ENCODE measurements around the gene TP53.

TP53 gene

DNA sequence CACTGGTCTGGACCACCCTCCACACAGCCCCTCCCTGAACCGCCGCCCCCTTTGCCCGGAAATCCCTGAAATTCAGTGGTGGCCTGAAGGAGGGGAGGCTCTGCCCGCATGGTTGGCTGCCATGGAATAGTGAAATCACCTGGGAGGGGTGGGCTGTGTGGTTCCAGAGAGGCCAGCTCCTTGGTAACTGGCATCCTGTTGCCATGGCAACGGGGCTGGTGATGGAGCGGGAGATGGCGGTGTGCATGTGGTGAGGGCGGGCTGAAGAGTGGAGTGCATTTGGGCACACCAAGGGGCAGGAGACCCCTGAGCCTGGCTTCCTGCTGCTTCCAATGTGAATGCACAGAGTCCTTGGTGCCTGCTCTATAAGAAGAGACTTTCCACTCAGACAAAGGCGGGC lies 20.2 kb upstream of the TP53 start:
- no peak for FAIRE-seq
- no peak for DNase-seq (ENCODE audit: insufficient read length, low spot score)

DNA sequence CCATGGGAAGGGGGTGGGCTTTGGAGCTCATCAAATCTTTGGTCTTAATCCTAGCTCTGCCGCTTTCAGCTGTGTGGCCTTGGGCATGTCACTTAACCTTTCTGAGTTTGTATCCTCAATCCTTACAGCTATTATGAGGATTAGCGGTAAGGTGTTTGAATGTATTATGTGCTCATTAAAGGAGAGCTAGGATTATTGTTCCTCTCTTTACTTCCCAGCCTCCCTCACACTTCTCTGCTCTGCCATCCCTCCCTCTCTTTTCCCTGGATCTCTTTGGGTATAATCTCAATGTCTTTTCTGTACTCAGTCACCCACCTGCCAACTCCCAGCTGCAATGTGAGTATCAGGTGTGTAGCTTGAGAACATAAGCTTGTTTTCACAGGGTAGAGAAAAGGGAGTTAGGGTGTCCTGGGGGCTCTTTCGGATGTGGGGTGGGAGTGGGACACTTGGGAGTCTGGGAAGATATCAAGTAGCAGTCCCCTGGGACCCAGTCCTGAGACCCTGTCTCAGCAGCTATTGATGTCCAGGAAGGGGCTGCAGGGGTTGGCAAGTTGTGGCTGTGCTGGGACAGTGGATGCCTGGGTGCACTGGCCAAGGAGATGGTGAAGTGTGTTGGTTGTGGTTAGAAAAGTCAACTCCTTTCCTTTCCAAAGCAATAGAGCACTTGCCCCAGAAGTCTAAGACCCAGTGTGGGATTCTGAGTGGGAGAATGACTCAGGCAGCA lies 19.5 kb upstream of the TP53 start:
- no peak for DNase-seq (ENCODE audit: insufficient read length, low spot score)
- no peak for FAIRE-seq

- FAIRE-seq, result no peak
- no peak for DNase-seq (ENCODE audit: insufficient read length, low spot score)
Observed at GRCh38 chr17:7705269-7706255, 18.3 kb upstream of the TP53 start.

DNA sequence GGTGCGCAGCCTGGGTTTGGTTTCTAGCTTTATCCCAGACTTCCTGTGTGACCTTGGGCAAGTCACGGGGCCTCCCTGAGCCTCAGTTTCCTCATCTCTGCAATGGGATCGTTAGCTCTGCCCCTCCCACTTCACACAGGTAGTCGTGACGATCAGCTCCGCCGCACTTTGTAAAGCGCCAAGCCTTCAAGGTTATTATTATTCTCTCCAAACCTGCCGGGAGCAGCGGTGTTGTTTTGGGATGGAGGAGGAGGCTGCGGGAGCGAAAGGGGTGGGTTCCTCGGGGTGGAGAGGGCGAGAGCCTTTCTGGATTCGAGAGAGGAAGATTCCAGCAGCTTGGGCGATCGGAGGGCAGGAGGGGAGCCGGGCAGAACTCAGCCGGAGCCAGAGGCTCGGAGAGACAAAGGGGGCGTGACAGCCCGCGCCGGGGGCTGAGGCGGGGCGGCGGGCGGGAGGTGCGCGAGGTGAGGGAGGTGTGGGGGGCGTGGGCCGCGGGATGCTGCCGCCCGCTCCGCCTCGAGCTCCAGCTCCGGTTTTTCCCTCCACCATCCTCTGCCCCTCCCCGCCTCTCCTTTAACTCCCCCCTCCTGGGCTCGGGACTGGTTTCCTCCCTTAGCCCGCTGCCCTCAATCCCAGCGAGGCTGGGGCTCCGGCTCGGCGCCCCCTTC lies 17.4 kb upstream of the TP53 start, which contains the start of gene EFNB3:
Gene EFNB3 (plus strand): TSS at position 602 of the 668 bp plus-strand sequence. CDS start 397 bp downstream, outside the sequence.
- DNase-seq (ENCODE audit: insufficient read length, low spot score) (peak; percentile 78), FAIRE-seq (peak; percentile 31)

GRCh38 chr17:7703584-7704479 lies 16.5 kb upstream of the TP53 start:
- no peak for DNase-seq (ENCODE audit: insufficient read length, low spot score)
- FAIRE-seq, result no peak

DNA sequence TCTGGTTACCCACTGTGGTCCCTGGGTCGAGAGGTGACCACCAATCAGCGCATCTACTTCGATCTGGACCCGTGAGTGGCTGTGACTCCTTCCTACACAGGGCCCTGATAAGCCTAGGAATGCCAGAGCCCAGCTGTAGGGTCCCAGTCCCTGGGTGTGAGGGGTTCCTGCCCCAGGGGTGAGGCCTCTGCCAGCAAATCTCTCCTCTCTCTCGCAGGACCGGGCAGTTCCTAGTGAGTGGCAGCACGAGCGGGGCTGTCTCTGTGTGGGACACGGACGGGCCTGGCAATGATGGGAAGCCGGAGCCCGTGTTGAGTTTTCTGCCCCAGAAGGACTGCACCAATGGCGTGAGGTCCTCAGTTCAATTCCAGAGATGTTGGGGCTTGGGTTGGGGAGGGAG lies 15.5 kb upstream of the TP53 start:
- DNase-seq (ENCODE audit: insufficient read length, low spot score) (no peak), FAIRE-seq (no peak)

DNA sequence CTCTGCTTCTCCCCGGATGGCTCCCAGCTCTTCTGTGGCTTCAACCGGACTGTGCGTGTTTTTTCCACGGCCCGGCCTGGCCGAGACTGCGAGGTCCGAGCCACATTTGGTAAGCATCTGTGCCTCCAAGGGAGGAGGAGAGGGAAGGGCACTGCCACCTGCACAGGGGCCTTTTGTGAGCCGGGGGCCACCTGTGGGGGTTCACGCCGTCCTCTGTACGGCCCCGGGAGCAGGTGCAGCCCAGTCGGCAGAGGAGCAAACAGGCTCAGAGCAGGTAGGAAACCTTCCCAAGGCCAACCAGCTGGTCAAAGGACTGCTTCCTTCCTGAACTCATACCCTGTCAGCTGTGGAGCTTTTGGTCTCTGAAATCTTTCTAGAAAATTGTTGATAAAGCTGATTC lies 14.4 kb upstream of the TP53 start:
- FAIRE-seq, result no peak
- DNase-seq (ENCODE audit: insufficient read length, low spot score), result no peak

GRCh38 chr17:7700510-7700909 lies 13.2 kb upstream of the TP53 start:
- no peak for FAIRE-seq
- DNase-seq (ENCODE audit: insufficient read length, low spot score), result no peak

DNA sequence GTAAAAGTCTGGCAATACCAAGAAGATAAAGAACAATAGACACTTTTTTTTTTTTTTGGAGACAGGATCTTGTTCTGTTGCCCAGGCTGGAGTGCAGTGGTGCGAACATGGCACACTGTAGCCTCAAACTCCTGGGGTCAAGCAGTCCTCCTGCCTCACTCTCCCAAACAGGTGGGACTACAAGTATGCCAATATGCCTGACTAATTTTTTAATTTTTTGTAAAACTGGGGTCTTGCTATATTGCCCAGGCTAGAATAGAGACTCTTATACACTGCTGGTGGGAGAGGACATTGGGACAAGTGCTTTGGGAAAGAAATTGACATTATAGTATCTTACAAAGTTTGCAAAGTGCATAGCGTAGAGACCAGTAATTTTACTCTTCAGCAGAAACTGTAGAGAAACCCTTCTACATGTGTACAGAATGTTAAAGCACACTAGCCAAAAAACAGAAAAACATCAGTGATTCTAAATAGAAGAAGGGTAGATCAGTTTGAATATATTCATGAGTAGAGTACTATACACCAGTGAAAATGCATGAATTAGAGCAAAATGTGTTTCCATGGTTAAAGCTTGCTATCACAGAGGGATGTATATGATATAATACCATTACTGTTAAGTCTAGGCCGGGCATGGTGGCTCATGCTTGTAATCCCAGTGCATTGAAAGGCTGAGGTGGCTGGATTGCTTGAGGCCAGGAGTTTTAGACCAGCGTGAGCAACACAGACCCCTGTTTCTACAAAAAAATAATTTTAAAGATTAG lies 10.7 kb upstream of the TP53 start:
- DNase-seq (ENCODE audit: insufficient read length, low spot score), result no peak
- no peak for FAIRE-seq

DNA sequence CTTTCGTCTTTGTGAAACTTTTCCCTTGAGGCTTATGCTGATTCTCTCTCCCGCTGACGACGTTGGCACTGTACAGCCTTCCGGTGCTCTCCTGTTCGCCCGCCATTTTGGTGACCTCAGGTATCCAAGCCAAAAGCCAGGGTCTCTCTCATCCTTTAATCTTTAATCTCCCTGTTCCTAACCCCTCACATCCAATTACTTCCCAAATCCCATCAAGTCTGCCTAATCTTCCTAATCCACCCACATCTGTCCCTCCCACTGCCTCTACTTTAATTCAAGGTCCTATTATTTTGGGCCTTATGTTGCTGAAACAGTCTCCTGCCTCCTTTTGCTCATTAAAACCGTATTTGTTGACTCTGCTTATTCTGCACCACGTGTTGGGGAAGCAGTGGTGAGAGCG lies 8.3 kb upstream of the TP53 start:
- DNase-seq (ENCODE audit: insufficient read length, low spot score) (no peak), FAIRE-seq (no peak)

DNA sequence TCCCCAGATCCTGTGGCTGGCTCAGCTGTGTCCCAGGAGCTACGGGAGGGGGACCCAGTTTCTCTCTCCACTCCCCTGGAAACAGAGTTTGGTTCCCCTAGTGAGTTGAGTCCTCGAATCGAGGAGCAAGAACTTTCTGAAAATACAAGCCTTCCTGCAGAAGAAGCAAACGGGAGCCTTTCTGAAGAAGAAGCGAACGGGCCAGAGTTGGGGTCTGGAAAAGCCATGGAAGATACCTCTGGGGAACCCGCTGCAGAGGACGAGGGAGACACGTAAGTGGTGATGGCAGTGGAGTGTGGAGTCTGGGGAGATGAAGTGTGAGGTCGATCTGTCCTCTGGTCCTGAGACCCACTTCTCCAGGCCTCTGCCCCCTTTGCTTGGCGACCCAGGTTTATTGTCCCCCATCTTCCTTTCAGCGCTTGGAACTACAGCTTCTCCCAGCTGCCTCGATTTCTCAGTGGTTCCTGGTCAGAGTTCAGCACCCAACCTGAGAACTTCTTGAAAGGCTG lies 1.6 kb upstream of the TP53 start:
- DNase-seq (ENCODE audit: insufficient read length, low spot score) (no peak), FAIRE-seq (no peak)

- DNase-seq (ENCODE audit: insufficient read length, low spot score) (peak; percentile 98), FAIRE-seq (peak; percentile 63)
Observed at GRCh38 chr17:7687908-7688807, 868 bp upstream of the TP53 start, which contains the start of gene WRAP53. TSS of gene WRAP53 (plus strand) at chr17:7688477. CDS start at chr17:7688649, 172 bp downstream.

GRCh38 chr17:7686222-7687071 lies 843 bp downstream of the TP53 start:
- no peak for FAIRE-seq
- DNase-seq (ENCODE audit: insufficient read length, low spot score), result peak; percentile 77

GRCh38 chr17:7685533-7686221 lies 1.6 kb downstream of the TP53 start:
- FAIRE-seq (no peak), DNase-seq (ENCODE audit: insufficient read length, low spot score) (peak; percentile 92)

DNA sequence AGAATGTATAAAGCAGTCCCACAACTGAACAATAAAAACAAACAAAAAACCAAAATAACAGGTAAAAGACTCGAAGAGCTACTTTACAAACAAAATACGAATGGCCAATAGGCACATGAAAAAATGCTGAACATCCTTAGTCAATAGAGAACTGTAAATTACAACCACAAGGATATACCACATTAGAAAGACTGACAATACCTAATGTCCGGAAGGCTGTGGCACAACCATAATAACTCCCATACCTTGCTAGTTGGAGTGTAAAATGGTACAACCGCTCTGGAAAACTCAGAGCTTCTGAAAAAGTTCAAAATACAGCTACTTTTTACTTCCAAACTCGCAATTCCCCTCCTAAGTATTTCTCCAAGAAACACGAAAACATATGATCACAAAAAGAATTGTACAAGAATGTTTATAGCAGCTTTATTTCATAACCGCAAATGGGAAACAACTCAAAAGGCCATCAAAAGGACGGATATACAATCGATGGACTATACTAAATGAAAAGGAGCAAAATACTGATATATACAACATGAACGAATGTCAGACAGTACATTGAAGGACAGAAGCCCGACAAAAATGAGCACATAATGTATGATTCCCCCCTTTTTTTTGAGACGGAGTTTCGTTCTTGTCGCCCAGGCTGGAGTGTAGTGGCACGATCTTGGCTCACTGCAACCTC lies 2.3 kb downstream of the TP53 start:
- FAIRE-seq, result no peak
- DNase-seq (ENCODE audit: insufficient read length, low spot score), result no peak

Data from HTR-8/SVneo (cell line).